ENCODE results near the gene PSMD14.

PSMD14 gene

DNA sequence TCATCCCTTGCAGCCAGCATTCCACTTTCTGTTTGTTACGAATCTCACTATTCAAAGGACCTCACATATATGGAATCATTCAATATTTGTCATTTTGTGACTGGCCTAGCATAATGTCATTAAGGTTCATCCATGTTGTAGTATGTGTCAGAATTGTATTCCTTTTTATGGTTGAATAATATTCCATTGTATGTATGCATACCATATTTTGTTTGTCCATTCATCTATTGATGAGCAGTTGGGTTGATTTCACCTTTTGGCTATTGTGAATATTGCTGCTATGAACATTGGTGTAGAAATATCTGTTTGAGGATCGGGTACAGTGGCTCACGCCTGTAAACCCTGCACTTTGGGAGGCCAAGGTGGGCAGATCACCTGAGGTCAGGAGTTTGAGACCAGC, 35.0 kb downstream of the PSMD14 start:
- TF ChIP-seq, protein P1, sequence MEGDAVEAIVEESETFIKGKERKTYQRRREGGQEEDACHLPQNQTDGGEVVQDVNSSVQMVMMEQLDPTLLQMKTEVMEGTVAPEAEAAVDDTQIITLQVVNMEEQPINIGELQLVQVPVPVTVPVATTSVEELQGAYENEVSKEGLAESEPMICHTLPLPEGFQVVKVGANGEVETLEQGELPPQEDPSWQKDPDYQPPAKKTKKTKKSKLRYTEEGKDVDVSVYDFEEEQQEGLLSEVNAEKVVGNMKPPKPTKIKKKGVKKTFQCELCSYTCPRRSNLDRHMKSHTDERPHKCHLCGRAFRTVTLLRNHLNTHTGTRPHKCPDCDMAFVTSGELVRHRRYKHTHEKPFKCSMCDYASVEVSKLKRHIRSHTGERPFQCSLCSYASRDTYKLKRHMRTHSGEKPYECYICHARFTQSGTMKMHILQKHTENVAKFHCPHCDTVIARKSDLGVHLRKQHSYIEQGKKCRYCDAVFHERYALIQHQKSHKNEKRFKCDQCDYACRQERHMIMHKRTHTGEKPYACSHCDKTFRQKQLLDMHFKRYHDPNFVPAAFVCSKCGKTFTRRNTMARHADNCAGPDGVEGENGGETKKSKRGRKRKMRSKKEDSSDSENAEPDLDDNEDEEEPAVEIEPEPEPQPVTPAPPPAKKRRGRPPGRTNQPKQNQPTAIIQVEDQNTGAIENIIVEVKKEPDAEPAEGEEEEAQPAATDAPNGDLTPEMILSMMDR (IDR thresholded peaks at IDR 0.05; ENCODE audit: low read depth, low read length, missing control alignments) = no peak
- no peak for DNase-seq (ENCODE audit: extremely low read depth, low read depth)
- H3K4me3 ChIP-seq (replicated peaks; ENCODE audit: low read depth, low read length) = no peak overlapping the region

GRCh38 chr2:161344692-161345091, 36.5 kb downstream of the PSMD14 start:
- TF ChIP-seq, protein P1 (IDR thresholded peaks at IDR 0.05; ENCODE audit: low read depth, low read length, missing control alignments) = no peak
- DNase-seq (ENCODE audit: extremely low read depth, low read depth) = no peak
- no peak overlapping the region for H3K4me3 ChIP-seq (replicated peaks; ENCODE audit: low read depth, low read length)

- TF ChIP-seq, protein P1 (IDR thresholded peaks at IDR 0.05; ENCODE audit: low read depth, low read length, missing control alignments) = no peak
- no peak for DNase-seq (ENCODE audit: extremely low read depth, low read depth)
- H3K4me3 ChIP-seq (replicated peaks; ENCODE audit: low read depth, low read length) = no peak overlapping the region
Observed at GRCh38 chr2:161351678-161352077, 43.5 kb downstream of the PSMD14 start.

GRCh38 chr2:161352719-161353118, 44.5 kb downstream of the PSMD14 start:
- TF ChIP-seq, protein P1 (IDR thresholded peaks at IDR 0.05; ENCODE audit: low read depth, low read length, missing control alignments) = no peak
- DNase-seq (ENCODE audit: extremely low read depth, low read depth) = no peak
- H3K4me3 ChIP-seq (replicated peaks; ENCODE audit: low read depth, low read length) = no peak overlapping the region

- DNase-seq (ENCODE audit: extremely low read depth, low read depth) = no peak
- TF ChIP-seq, protein P1 (IDR thresholded peaks at IDR 0.05; ENCODE audit: low read depth, low read length, missing control alignments) = no peak
- H3K4me3 ChIP-seq (replicated peaks; ENCODE audit: low read depth, low read length) = no peak overlapping the region
Observed at GRCh38 chr2:161353543-161353942, 45.3 kb downstream of the PSMD14 start.

- TF ChIP-seq, protein P1 (IDR thresholded peaks at IDR 0.05; ENCODE audit: low read depth, low read length, missing control alignments) = no peak
- DNase-seq (ENCODE audit: extremely low read depth, low read depth) = no peak
Observed at GRCh38 chr2:161354106-161354505, 45.9 kb downstream of the PSMD14 start.

DNA sequence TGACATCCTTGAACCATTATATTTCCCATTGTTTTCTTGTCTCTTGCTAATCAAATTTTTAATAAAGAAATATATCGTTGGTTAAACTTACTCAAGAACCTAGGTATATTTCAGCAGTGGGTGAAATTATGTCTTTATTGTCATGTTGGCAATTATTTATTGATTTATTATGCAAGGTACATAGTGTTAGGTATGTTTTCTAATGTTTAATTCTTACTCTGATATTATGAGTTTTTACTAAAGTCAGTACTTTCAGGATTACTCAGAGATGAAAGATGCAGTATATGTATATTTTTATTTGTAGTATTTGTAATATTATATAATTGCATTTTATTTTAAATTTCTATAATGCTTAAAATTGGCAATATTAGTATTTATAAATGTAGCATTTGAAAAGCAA, 46.9 kb downstream of the PSMD14 start:
- TF ChIP-seq, protein P1 (IDR thresholded peaks at IDR 0.05; ENCODE audit: low read depth, low read length, missing control alignments) = no peak
- DNase-seq (ENCODE audit: extremely low read depth, low read depth) = no peak
- no peak overlapping the region for H3K4me3 ChIP-seq (replicated peaks; ENCODE audit: low read depth, low read length)

More at GRCh38 chr2:161354106-161354505, 45.9 kb downstream of the PSMD14 start:
- no peak overlapping the region for H3K4me3 ChIP-seq (replicated peaks; ENCODE audit: low read depth, low read length)

All from HFF-Myc (cell line).